Glomerular endothelial cell (primary cell): ENCODE results near the gene FBXL7. TPM values are rescaled to one million over a fixed set of nuclear protein-coding genes. Genes with fewer than 3 reads are reported as not detected.

Experiments
- DNase-seq: peaks from one replicate; pipeline ENCODE4 v3.0.0-alpha.2; 2011; ENCODE audit warnings: low read depth, low spot score; ENCODE audit errors: extremely low read depth
- total RNA-seq: library from RNA; depleted of rRNA; stranded (reverse); fragments of >200 nt; gene quantifications from 2 replicates; pipeline ENCODE4 v1.2.3, GENCODE V29; 2015

The FBXL7 gene
- total RNA-seq, 1 donor from 2014 or later, result 41.9 TPM

- no peak for DNase-seq
Observed at GRCh38 chr5:15694696-15695214, 194.8 kb downstream of the FBXL7 start.

- no peak for DNase-seq
Observed at GRCh38 chr5:15695215-15695731, 195.3 kb downstream of the FBXL7 start.

GRCh38 chr5:15700373-15700772 lies 200.4 kb downstream of the FBXL7 start:
- no peak for DNase-seq

GRCh38 chr5:15702102-15702501 lies 202.1 kb downstream of the FBXL7 start:
- DNase-seq, result no peak

- DNase-seq, result no peak
Observed at GRCh38 chr5:15703901-15704300, 203.9 kb downstream of the FBXL7 start.

- no peak for DNase-seq
Observed at GRCh38 chr5:15704397-15704947, 204.5 kb downstream of the FBXL7 start.

GRCh38 chr5:15707631-15708030 lies 207.7 kb downstream of the FBXL7 start:
- DNase-seq, result no peak

GRCh38 chr5:15711892-15712291 lies 211.9 kb downstream of the FBXL7 start:
- DNase-seq, result no peak

- no peak for DNase-seq
Observed at GRCh38 chr5:15715535-15715934, 215.6 kb downstream of the FBXL7 start.

GRCh38 chr5:15715967-15716366 lies 216.0 kb downstream of the FBXL7 start:
- no peak for DNase-seq

- no peak for DNase-seq
Observed at GRCh38 chr5:15717001-15717400, 217.0 kb downstream of the FBXL7 start.

GRCh38 chr5:15718421-15719179 lies 218.6 kb downstream of the FBXL7 start:
- no peak for DNase-seq

GRCh38 chr5:15719784-15720183 lies 219.8 kb downstream of the FBXL7 start:
- DNase-seq, result no peak

- no peak for DNase-seq
Observed at GRCh38 chr5:15720515-15720914, 220.5 kb downstream of the FBXL7 start.

GRCh38 chr5:15722305-15722704 lies 222.3 kb downstream of the FBXL7 start:
- no peak for DNase-seq

- no peak for DNase-seq
Observed at GRCh38 chr5:15727375-15727774, 227.4 kb downstream of the FBXL7 start.

GRCh38 chr5:15728811-15729210 lies 228.8 kb downstream of the FBXL7 start:
- no peak for DNase-seq

GRCh38 chr5:15731699-15732098 lies 231.7 kb downstream of the FBXL7 start:
- DNase-seq, result no peak

- no peak for DNase-seq
Observed at GRCh38 chr5:15734058-15734457, 234.1 kb downstream of the FBXL7 start.

- no peak for DNase-seq
Observed at GRCh38 chr5:15737036-15737821, 237.2 kb downstream of the FBXL7 start.
